PC-9 (cell line): ENCODE results near the gene CD200R1L. TPM values are rescaled to one million over a fixed set of nuclear protein-coding genes. Genes with fewer than 3 reads are reported as not detected.
A peak's percentile ranks its signal among the peaks of the same experiment; 100 is the strongest.

Experiments used
- BruUV-seq: library from RNA; stranded (reverse); fragments of 400-500 nt; replicated peaks from 2 replicates; lab custom pipeline; 2021; lab: Mats Ljungman, UMichigan
- CTCF ChIA-PET: fragments of 300-600 bp; sonication (Branson Sonifier 250); formaldehyde crosslinking; loops from one replicate; lab custom pipeline; 2022; ENCODE audit warnings: antibody characterized with exemption; lab: Charles Lee
- POLR2A ChIA-PET: fragments of 300-600 bp; sonication (Branson Sonifier 250); formaldehyde crosslinking; loops from one replicate; lab custom pipeline; 2022; ENCODE audit warnings: antibody characterized with exemption; ENCODE audit not compliant: unreplicated experiment; lab: Charles Lee
- DNase-seq, 2 experiments: peaks; one replicate each; pipeline versions ENCODE4 v3.0.0 to v3.0.0-alpha.2; 2015 to 2022; ENCODE audit warnings: mixed read lengths in 1 of 2
- H2AFZ ChIP-seq: fragments of 200-600 bp; sonication (generic); 2 replicates; pipeline ENCODE4 v1.8.1; 2017; ENCODE audit warnings: antibody characterized with exemption
- H3F3A ChIP-seq: fragments of 200-600 bp; sonication (generic); 2 replicates; pipeline ENCODE4 v1.8.1; 2017; ENCODE audit warnings: antibody characterized with exemption, mild to moderate bottlenecking, low read depth; ENCODE audit not compliant: insufficient read depth
- H3K27ac ChIP-seq: fragments of 200-600 bp; sonication (generic); 2 replicates; pipeline ENCODE4 v1.6.1; 2016; ENCODE audit warnings: mixed run types
- H3K27me3 ChIP-seq: fragments of 200-600 bp; sonication (generic); 2 replicates; pipeline ENCODE4 v1.6.1; 2016; ENCODE audit warnings: low read depth, mixed run types; ENCODE audit not compliant: insufficient read depth
- H3K36me3 ChIP-seq: fragments of 200-600 bp; sonication (generic); 2 replicates; pipeline ENCODE4 v1.6.1; 2016; ENCODE audit warnings: low read depth, mixed run types
- H3K4me1 ChIP-seq: fragments of 200-600 bp; sonication (generic); replicated peaks from 2 replicates; pipeline ENCODE4 v1.6.1; 2016; ENCODE audit warnings: mixed run types; ENCODE audit not compliant: insufficient read depth
- H3K4me2 ChIP-seq: fragments of 200-600 bp; sonication (generic); 2 replicates; pipeline ENCODE4 v1.6.1; 2017; ENCODE audit warnings: mixed run types
- H3K4me3 ChIP-seq: fragments of 200-600 bp; sonication (generic); 2 replicates; pipeline ENCODE4 v1.6.1; 2016; ENCODE audit warnings: mixed run types
- H3K79me2 ChIP-seq: fragments of 200-600 bp; sonication (generic); 2 replicates; pipeline ENCODE4 v1.6.1; 2017; ENCODE audit warnings: low read depth, mixed run types
- H3K9me2 ChIP-seq: fragments of 200-600 bp; sonication (generic); 2 replicates; pipeline ENCODE4 v1.8.1; 2017; ENCODE audit warnings: mild to moderate bottlenecking; ENCODE audit not compliant: insufficient read depth
- H3K9me3 ChIP-seq: fragments of 200-600 bp; sonication (generic); 2 replicates; pipeline ENCODE4 v1.8.1; 2016; ENCODE audit warnings: low read depth; ENCODE audit not compliant: insufficient read depth
- H4K20me1 ChIP-seq: fragments of 200-600 bp; sonication (generic); 2 replicates; pipeline ENCODE4 v1.8.1; 2017; ENCODE audit not compliant: insufficient read depth
- CTCF ChIP-seq: fragments of 200-600 bp; sonication (generic); conservative IDR thresholded peaks from 2 replicates; pipeline ENCODE4 v1.6.1; 2017; ENCODE audit warnings: mixed run types, antibody characterized with exemption, mild to moderate bottlenecking, moderate library complexity
- EZH2 ChIP-seq: fragments of 200-600 bp; sonication (generic); IDR thresholded peaks from 2 replicates; pipeline ENCODE4 v1.8.0; 2017; ENCODE audit warnings: antibody characterized with exemption, low read depth
- intact Hi-C: fragments of 100-400 bp; cut with micrococcal nuclease; formaldehyde crosslinking; loops from one replicate; pipeline ENCODE4 v1.10.0; 2022; ENCODE audit not compliant: unreplicated experiment
- total RNA-seq: library from RNA; stranded (reverse); gene quantifications from 2 replicates; pipeline ENCODE4 v1.2.3, GENCODE V29; 2021

The CD200R1L gene
- total RNA-seq, 1 experiment from 2014 or later = 0.37 TPM

GRCh38 chr3:112794622-112795172 is 52.0 kb downstream of the CD200R1L start:
- ChIA-PET CTCF (no interaction called here), POLR2A (no interaction called here)
- intact Hi-C loops = no loop called here
- DNase-seq = no peak
- Histone ChIP-seq H2AFZ (no peak overlapping the region), H3K9me3 (no peaks in the 10 kb centered on the region; the same call in 1 of the 2 replicates), H3K9me2 (no peaks in the 10 kb centered on the region), H3K4me3 (no peak overlapping the region), H3K79me2 (no peaks in the 10 kb centered on the region), H3K4me1 (peaks cover 20% of the 10 kb centered on the region), H3K36me3 (0 out of 2 replicates have a peak, but pooled peaks cover 3% of the 10 kb centered on the region), H4K20me1 (no peaks in the 10 kb centered on the region), H3K27ac (no peak overlapping the region), H3F3A (peaks cover 6% of the 10 kb centered on the region; the same call in 1 of the 2 replicates), H3K27me3 (no peaks in the 10 kb centered on the region), H3K4me2 (no peak overlapping the region)
- TF ChIP-seq CTCF (no peak), EZH2 (no peak)
- BruUV-seq = no TSS peak

- TF ChIP-seq EZH2 (no peak), CTCF (no peak)
- H3K79me2 ChIP-seq = no peaks in the 10 kb centered on the region
- H3K9me2 ChIP-seq = no peaks in the 10 kb centered on the region
- H3K4me1 ChIP-seq = peaks cover 11% of the 10 kb centered on the region
- ChIA-PET CTCF (no interaction called here), POLR2A (interaction anchor here (0.6 kb wide), 2 partner anchors 14 to 53 kb away, joined by 3 to 4 read pairs; no protein-coding TSS in a partner anchor)
- no peaks in the 10 kb centered on the region for H3F3A ChIP-seq
- no TSS peak for BruUV-seq
- H3K27ac ChIP-seq = no peak overlapping the region
- no peaks in the 10 kb centered on the region for H4K20me1 ChIP-seq
- H3K4me2 ChIP-seq = 0 out of 2 replicates have a peak overlapping the region, but pooled peaks have one; percentile 3
- no peak overlapping the region for H3K4me3 ChIP-seq
- intact Hi-C loops = no loop called here
- no peak for DNase-seq
- no peaks in the 10 kb centered on the region for H3K36me3 ChIP-seq
- H3K27me3 ChIP-seq = no peaks in the 10 kb centered on the region
- H2AFZ ChIP-seq = no peak overlapping the region
- H3K9me3 ChIP-seq = no peaks in the 10 kb centered on the region
Measured at GRCh38 chr3:112793326-112794081, 53.2 kb downstream of the CD200R1L start.

- no peaks in the 10 kb centered on the region for H3K36me3 ChIP-seq
- H3K9me2 ChIP-seq = no peaks in the 10 kb centered on the region
- peaks cover 11% of the 10 kb centered on the region for H3K4me1 ChIP-seq
- no peaks in the 10 kb centered on the region for H4K20me1 ChIP-seq
- intact Hi-C loops = no loop called here
- no peaks in the 10 kb centered on the region for H3K79me2 ChIP-seq
- H3F3A ChIP-seq = no peaks in the 10 kb centered on the region
- BruUV-seq = no TSS peak
- TF ChIP-seq EZH2 = no peak
- DNase-seq = no peak
- CTCF ChIA-PET = no interaction called here
- no peak overlapping the region for H2AFZ ChIP-seq
- H3K27ac ChIP-seq = no peak overlapping the region
- H3K4me2 ChIP-seq = no peak overlapping the region
- H3K4me3 ChIP-seq = no peak overlapping the region
- POLR2A ChIA-PET = no interaction called here
- no peaks in the 10 kb centered on the region for H3K27me3 ChIP-seq
- peaks cover 8% of the 10 kb centered on the region; the same call in 1 of the 2 replicates for H3K9me3 ChIP-seq
Measured at GRCh38 chr3:112791736-112792135, 54.9 kb downstream of the CD200R1L start.
